DMS79 (cell line): ENCODE data around the gene MGMT.

Source experiments
- DNase-seq: peaks from one replicate; lab custom pipeline; 2025; lab: John Stamatoyannopoulos, UW

Gene MGMT

DNA sequence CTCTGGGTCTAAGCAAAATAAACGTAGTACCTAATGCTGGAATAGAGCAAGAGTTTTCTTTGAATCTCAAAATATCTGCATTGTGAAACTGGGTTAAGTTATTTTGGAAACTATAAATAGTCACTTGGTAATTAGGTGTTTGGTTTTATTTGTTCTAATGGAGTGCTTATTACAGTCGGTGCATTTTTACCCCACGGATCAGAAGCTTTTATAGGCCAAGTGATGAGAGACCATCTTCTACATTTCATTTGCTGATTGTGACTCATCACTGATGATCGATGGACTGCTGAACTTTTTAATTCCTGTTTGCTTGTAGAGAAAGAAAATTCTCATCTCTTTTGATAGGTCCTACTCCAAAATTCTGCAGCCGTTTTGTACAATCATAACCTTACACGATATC is 28.2 kb downstream of the MGMT start:
- no peak for DNase-seq

DNA sequence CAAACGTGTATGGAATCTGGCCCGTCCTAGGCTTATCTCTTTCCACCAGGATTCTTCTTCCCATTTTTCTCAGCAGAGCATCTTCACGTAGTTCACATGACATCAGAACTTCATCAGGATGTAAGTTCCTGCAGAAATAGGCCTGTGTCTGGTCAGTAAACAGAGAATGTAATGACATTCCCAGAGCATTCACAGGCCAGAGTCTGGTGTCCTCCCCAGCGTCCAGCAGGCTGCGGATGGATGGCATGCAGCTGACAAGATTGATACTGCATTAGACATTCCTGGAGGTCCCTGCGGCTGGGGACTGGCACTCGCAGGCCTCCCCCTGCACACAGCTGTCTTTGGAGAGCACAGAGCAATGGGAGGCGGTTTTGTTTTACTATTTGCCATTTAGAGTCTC is 28.7 kb downstream of the MGMT start:
- no peak for DNase-seq

DNA sequence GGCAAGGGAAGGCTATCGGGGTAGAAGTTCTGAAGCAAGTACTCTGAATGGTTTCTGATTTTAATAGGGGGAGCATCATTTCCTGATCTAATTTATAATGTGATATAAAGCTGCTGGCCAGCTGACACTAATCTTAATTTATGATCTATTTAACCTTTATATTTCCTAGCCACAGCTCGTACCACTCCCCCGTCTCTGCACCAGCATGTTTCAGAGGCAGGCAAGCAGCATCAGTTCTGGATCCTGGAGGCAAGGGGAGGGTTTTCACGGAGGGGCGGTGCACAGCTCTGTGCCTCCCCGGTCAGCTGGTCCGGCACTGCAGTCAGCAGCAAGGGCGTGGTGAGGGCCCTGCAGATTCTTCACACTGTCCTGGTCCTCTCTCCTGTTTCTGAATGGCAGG is 30.0 kb downstream of the MGMT start:
- DNase-seq = no peak

DNA sequence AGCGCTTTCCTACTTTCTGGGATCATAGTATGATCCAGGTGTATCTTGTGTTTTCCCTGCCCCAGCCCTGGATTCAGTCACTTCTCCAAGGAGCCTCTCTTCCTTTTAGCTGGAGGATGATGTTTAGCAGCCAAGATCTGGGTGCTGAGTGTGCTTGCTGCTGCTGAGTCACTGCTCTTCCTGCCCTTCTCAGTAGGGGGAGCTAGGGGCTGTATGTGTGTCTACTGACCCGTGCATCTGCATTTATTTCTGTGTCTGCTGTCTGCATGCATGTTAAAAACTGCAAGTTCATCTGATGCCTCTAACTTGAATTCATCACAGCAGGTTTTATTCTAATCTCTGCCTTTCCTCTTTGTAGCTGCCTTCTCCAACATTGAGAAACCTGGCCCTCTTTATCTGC is 31.6 kb downstream of the MGMT start:
- no peak for DNase-seq

DNA sequence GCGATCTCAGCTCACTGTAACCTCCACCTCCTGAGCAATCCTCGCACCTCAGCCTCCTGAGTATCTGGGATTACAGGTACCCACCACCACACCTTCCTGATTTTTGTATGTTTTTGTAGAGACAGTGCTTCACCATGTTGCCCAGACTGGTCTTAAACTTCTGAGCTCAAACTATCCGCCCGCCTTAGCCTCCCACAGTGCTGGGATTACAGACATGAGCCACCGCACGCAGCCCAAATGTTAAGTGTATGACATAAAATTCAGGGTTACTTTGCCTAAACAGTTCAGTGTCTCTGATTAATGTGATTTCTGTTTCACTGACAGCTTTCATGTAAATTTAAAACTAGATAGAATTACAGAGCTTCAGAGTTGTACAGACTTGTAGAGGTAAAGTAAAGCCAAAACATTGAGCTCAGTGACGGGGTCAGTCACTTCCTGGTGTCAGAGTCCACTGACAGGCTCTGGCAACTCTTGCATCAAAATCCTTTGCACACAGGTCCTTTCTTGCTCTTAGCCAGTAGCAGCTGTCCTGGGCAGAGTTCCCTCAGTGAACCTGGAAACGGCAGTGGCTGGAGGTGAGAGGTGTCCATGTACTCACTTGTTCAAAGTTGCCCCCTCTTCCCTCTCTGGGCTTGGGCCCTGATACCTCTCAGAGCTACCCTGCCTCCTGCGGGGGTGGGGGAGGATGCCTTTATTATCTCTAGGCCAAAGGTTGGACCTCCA is 33.7 kb downstream of the MGMT start:
- DNase-seq = no peak

DNA sequence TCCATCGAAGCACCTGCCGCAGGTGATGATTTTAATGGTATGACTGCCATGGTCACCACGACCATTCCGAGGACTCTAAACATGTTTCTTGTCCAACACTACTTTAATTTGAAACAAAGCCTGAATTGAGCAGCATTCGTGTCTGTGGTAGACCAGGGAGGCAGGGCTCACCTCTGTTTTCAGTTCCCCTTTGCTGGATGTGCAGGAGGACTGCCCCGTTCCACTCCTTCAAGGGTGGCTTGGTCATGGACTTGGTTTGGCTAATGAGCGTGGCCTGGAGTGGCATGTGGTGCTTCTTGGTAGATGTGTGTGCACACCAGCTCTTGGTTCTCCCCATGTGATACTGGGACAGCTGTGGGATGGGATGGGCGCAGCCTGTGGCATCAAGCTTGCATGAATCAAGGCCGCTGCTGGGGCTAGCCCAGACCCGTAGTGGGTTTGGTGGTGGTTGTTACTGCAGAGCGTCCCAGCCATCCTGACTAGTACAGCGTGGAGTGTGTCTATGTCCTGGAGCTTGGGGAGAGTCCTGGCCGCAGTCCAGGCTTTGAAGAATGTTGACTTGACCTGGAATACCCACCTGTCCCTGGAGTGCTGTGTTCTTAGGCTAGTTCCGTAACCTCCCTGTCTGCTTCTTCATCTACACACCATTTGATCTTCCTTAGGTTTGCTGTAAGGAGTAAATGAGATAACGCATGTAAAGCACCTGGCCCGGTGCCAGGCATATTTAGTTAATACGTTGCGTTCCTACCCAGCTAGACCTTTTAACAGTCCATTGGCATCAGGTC is 34.8 kb downstream of the MGMT start:
- DNase-seq = no peak

DNA sequence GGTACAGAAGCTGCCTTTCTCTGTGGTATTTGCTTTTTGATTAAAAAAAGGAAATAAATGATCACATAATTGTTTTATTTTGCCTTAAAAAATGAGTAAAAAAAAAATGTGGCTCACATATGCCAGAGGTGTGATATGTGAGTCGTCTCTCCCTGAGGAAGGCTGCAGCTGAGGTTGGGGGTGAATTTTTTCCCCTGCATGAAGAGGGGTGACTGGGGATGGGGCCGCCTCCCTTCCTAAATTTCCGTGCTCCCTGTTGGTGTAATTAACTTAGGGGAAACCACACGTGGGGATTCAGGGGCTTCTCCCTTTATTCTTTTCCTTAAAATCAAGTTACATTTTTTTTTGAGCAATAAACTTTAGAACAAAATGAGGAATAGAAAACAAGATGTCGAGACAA is 35.4 kb downstream of the MGMT start:
- DNase-seq = no peak

DNA sequence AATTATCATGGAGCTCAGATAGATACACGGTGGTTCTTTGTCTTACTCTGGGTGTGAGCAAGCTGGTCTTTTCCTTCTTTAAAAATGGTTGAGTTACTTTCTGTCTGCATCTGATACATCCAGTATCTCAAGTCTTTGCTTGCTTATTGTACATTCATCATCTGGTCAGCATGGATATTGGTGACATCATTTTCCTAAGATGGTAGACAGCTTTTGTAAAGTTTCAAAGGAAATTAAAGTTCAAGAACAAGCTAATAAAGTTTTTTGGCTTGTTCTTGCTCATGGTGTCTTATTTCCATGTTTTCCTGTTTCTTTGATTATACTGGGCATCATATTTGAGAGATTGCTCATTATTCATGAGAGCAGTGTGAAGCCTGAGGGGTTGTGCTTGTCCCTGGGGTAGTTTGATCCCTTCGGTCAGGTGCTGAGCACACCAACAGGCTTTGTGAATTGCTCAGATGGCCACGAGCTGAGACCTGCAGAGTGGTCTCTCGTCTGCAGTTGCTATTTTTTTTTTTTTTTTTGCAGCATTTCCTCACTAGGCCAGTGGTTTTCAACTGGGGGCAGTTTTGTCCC is 38.5 kb downstream of the MGMT start:
- no peak for DNase-seq

DNA sequence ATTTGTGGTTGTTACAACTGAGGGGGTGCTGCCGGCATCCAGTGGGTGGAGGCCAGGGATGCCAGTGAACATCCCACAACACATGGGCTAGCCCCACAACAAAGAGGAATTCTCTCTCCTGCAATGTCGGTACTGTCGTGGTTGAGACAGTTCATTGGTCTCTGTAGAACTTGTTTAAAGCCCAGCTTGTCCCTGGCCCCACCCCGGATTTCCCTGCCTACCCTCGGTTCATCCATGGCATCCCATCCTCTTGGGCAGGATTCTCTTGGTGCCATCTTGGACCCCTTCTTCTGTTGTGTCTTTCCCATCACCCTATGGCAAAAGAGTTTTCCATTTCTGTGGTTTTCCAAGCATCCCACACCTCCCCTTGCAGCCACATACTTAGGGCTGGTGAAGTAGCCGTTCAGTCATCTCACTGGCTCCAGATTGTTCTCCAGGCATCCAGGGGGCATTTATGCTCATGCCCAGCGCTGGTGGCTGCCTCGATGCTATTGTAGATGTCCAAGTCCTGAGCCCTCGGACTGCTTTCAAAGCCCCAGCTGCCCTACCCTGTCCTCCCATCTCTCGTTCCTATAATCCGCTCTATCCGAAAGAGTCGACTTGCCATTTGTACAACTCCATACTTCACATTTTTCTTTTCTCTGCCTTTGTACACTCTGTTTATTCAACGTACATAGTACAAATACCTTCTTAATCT is 39.2 kb downstream of the MGMT start:
- no peak for DNase-seq

DNA sequence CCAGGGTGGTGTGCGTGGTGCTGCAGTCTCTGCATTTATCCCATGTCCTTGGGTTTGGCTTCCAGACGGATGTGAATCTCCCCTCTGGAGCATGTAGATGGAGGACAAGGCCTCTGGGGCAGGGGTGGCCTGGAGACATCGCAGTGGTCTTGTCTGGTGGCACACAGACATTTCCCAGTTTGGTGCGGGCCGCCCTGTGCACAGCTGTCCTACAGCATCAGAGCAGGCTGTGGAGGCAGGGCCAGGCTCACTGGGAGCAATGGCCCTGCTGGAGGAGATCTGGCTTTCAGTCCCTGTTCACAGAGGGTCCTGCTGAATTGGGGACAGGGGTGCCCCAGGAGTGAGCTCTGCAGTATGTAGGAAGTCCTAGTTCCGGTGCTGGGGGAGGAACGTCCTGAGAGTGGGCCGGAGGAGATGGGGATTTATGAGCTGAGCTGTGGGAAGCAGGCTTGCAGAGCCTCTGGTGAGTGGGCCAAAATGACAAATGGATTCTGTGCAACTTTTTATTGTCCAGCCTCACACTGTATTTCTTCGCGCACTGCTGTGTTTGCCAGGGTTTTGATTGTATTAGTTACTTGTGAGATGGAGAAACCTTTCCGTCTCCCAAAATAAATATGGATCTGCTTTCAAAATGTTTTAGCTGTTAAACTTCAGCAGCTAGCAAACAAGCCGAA is 40.3 kb downstream of the MGMT start:
- DNase-seq = no peak

DNA sequence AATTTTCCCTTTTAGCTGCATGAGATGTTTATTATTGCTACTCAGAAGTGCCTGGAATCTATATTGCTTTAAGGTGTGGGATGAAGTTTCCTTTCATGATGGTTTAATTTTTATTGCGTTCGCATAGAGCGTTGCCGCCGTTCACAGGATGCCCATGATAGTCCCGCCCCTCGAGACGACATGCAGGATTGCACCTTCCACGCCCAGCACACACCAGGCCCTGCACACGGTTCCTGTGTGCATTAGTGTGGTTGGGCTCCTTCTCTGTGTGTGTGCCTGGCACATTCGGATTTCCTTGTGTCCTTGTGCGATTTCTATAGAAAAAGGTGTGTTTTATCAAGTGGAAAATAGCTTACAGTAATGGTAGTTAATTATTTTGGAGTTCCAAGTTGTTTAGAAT is 42.1 kb downstream of the MGMT start:
- no peak for DNase-seq

DNA sequence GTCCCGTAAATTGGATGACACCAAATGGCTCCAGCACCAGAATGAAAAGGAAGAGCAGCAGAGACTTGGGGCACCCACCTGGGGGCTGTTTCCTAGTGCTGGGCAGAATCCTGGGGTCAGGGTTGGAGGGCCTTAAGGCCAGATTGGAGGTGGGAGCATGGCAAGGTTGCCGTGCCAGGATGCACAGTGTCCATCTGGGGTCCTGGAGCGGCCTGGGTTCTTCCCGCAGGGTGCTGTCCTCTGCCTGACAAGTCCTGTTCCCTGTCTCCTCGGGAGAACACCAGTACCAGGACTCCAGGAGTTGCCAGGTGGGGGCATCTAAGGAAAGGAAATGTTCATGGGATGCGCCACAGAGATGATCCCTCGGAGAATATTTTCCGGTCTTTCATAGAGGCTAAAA is 42.8 kb downstream of the MGMT start:
- DNase-seq = no peak

DNA sequence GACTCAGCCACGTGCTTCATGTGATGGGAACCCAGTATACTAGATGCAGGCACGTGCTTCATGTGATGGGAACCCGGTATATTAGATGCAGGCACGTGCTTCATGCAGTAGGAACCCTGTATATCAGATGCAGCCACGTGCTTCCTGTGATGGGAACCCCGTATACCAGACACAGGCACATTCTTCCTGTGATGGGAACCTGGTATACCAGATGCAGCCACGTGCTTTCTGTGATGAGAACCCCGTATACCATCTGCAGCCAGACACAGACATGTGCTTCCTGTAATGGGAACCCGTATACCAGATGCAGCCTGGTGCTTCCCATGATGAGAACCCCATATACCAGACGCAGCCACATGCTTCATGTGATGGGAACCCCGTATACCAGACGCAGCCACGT is 44.0 kb downstream of the MGMT start:
- no peak for DNase-seq

DNA sequence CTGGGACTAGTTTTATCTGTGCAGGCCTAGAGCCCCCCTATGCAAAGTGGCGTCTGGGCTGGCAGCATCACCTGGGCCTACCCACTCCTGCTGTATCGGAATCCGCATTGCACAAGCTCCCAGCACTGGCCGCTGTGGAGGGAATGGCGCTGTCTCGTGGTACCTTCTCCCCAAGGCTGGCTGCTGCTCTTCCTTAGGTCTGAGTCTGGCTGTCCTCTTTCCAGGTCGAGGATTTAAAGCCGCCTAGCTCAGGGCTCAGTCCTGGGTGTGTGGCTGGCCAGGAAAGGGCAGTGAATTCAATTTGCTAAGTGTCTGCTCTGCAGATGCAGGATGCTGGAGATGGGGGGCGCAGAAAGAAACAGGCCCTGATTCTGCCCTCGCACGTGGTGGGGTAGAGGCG is 44.7 kb downstream of the MGMT start:
- no peak for DNase-seq

DNA sequence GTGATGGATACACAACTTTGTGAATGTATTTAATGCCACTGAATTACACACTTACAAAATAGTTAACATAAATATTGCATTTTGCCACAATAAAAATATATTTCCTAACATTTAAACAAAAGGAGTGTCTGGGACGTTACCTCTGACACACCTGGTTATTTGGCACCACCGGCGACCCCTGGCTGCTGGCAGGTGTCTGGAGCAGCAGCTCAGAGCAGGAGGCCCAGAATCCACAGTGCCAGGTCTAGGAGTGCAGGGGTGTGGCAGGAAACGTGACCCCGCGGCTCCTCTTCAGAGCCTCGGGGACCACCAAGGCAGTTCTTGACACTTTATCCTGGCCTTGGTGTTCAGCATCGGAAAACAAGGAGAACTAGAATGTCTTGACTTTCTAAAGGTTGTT is 46.3 kb downstream of the MGMT start:
- no peak for DNase-seq

DNA sequence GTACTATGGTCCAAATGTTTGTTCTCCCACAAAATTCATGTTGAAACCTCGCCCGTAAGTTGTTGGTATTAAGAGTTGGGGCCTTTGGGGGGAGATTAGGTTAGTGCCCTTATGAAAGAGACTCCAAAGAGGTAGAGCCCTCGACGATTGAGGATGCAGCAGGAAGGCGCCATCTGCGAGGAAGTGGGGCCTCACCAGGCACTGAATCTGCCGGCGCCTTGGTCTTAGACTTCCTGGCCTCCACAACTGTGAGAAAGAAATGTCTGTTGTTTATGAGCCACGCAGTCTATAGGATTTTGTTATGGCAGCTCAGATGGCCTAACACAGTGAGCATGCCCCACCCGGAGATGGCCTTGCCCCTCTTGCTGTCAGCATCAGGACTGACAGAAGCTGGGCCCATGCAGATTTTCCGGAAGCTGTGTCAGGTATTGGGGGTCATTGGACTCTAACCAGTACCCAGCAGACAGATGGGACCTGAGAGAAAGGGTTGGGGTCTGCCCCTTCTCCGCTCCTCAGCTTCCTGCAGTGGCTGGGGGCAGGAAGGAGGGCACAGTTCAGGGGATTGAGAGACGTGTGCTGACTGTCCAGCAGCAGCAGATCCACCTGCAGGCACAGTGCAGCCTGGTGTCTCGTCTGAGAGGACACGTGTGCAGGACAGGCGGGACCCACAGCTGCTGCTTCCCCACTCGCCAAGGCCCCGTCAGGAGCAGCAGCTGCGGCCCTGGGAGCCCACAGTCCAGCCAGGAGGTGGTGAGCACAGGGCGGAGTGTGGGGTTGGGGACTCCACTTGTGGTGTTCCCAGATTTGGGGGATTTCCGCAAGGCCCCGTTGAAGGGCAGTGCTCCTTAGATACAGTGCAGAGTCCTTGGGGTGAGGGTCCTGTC is 47.8 kb downstream of the MGMT start:
- no peak for DNase-seq

DNA sequence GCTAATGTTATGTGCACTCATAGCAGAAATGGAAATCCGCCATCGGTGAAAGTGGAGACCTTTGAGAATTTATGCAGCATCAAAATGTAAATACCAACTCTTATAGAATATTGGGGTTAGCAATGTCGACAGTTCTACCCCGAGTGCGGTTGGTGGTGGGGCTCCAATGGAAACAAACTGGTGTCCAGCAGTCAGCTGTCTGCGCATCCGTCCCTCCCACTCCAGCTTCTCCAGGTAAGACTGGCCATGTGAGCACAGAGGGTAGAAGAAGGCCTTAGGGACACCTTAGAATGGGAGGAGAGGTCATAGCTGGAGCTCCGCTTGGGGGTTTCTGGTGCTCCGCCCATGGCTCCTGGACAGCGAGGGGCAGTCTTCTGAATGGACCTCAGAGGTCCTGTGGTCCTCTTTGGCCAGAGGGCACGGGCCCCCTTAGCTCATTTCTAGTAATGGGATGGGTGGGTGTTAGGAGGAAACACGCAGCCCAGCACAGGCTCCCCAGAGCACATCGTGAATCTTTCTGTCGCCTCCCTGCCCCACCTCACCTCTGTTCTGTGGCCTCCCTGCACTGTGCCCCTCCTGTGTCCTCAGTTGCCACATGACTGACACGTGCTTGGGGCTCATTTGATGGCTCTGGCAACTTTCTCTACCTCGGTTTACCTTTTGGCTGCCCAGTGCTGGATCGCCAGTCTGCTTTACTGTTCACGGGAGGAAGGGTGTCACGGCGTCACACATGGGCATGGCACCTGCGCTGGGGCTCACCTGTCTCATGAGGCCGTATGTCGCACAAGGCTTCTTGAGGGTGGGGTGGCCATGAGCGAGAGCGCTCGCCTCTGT is 50.0 kb downstream of the MGMT start:
- DNase-seq = no peak

DNA sequence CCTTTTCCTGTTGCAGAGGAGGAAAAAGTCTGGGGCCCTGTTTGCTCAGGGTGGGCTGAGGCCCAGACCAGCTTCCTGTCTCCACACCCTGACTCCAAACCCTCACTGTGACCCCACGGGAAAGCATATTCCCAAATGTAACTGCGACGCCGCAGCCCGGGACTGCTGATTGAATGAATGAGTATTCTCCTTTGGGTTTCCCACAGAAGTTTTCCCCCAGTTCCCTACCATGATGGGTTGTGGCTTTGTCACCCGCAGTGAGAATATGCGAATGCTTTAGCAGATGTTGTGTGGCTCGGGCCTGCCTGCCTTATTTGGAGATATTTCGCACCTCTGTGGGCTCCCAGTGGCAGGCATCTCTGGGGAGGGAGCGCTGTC is 50.6 kb downstream of the MGMT start:
- no peak for DNase-seq

DNA sequence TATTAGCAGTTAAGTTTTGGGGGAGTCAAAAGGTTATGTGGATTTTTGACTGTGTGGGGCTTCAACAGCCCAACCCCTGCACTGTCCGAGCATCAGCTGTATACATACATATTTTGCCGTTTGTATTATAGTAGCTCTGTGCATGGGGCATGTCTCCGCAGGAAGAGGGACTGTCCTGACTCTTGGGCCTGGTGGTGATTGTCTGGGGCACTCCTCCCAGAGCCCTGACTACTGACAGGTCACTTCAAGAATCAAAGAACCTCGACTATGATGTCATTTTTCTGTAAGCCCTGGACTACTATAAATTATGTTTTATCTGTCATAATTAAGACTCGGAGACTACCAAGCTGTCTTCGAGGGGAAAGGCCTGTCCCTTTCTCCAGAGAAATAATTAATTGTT is 51.8 kb downstream of the MGMT start:
- no peak for DNase-seq

DNA sequence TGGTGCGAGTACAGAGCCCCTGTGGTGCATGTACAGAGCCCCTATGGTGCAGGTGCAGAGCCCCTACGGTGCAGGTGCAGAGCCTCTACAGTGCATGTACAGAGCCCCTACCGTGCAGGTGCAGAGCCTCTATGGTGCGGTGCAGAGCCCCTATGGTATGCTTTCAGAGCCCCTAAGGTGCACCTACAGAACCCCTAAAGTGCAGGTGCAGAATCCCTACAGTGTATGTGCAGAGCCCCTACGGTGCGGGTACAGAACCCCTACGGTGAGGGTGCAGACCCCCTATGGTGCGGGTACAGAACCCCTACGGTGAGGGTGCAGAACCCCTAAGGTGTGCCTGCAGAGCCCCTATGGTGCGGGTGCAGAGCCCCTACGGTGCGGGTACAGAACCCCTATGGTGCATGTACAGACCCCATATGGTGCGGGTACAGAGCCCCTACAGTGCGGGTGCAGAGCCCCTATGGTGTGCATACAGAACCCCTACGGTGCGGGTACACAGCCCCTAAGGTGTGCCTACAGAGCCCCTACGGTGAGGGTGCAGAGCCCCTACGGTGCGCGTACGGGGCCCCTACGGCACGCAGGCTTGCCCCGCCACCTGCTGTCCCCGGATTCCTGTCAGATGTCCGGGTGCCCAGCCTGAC is 53.5 kb downstream of the MGMT start:
- no peak for DNase-seq
